Parathyroid adenoma (tissue), 2 donors: Measurements from ENCODE around the gene FNDC3B.

Experiments
- H2AFZ ChIP-seq: fragments of 300-600 bp; sonication (generic); one replicate; pipeline ENCODE4 v1.7.0; 2017; ENCODE audit warnings: antibody characterized with exemption, mild to moderate bottlenecking
- H3K27ac ChIP-seq: fragments of 300-600 bp; sonication (generic); one replicate; pipeline ENCODE4 v1.7.0; 2017
- H3K27me3 ChIP-seq: fragments of 300-600 bp; sonication (generic); one replicate; pipeline ENCODE4 v1.7.0; 2017; ENCODE audit warnings: low read length; ENCODE audit not compliant: control insufficient read depth, insufficient read depth
- H3K36me3 ChIP-seq: fragments of 300-600 bp; sonication (generic); one replicate; pipeline ENCODE4 v1.7.0; 2017; ENCODE audit warnings: low read length; ENCODE audit not compliant: control insufficient read depth, insufficient read depth
- H3K4me1 ChIP-seq: fragments of 300-600 bp; sonication (generic); one replicate; pipeline ENCODE4 v1.7.0; 2017; ENCODE audit warnings: control low read depth
- H3K4me2 ChIP-seq: fragments of 300-600 bp; sonication (generic); one replicate; pipeline ENCODE4 v1.7.0; 2017; ENCODE audit warnings: low read length
- H3K4me3 ChIP-seq: fragments of 300-600 bp; sonication (generic); one replicate; pipeline ENCODE4 v1.7.0; 2017; ENCODE audit warnings: low read depth, low read length
- H3K79me2 ChIP-seq: fragments of 300-600 bp; sonication (generic); one replicate; pipeline ENCODE4 v1.7.0; 2017; ENCODE audit warnings: control low read depth
- H3K9ac ChIP-seq: fragments of 300-600 bp; sonication (generic); one replicate; pipeline ENCODE4 v1.7.0; 2017; ENCODE audit warnings: mild to moderate bottlenecking
- H3K9me3 ChIP-seq: fragments of 300-600 bp; sonication (generic); one replicate; pipeline ENCODE4 v1.7.0; 2017; ENCODE audit warnings: low read length; ENCODE audit not compliant: control insufficient read depth
- TF ChIP-seq, protein P1 (sequence below): fragments of 300-600 bp; sonication (generic); IDR thresholded peaks from one replicate; pipeline ENCODE4 v1.7.0; 2017; ENCODE audit warnings: antibody characterized with exemption, mild to moderate bottlenecking
- donor health status: primary hyperparathyroidism.

Gene FNDC3B

DNA sequence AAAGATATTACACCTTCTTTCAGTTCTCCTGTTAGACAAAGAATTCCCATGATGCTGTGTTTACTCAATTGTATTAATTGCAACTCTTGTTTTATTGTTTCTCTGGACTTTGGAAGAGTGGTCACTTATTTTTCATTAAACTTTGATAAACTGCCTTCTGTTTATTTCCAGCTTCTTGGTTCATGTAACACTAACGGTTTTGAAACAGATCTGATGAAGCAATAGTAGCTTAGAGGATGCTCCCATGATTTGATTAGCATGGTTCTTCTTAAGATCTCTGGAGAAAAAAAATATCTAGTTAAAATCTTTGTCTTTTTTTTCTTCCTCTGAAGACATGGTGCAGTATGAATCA lies 90.1 kb downstream of the FNDC3B start:
- TF ChIP-seq, protein P1, sequence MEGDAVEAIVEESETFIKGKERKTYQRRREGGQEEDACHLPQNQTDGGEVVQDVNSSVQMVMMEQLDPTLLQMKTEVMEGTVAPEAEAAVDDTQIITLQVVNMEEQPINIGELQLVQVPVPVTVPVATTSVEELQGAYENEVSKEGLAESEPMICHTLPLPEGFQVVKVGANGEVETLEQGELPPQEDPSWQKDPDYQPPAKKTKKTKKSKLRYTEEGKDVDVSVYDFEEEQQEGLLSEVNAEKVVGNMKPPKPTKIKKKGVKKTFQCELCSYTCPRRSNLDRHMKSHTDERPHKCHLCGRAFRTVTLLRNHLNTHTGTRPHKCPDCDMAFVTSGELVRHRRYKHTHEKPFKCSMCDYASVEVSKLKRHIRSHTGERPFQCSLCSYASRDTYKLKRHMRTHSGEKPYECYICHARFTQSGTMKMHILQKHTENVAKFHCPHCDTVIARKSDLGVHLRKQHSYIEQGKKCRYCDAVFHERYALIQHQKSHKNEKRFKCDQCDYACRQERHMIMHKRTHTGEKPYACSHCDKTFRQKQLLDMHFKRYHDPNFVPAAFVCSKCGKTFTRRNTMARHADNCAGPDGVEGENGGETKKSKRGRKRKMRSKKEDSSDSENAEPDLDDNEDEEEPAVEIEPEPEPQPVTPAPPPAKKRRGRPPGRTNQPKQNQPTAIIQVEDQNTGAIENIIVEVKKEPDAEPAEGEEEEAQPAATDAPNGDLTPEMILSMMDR, result no peak
- H3K4me2 ChIP-seq, result no peak overlapping the region
- peaks cover 18% of the 10 kb centered on the region for H3K79me2 ChIP-seq
- H2AFZ ChIP-seq, result no peak overlapping the region
- no peaks in the 10 kb centered on the region for H3K27me3 ChIP-seq
- peak overlapping the region; percentile 50 for H3K27ac ChIP-seq
- H3K4me3 ChIP-seq, result no peak overlapping the region
- H3K36me3 ChIP-seq, result no peaks in the 10 kb centered on the region
- no peak overlapping the region for H3K9ac ChIP-seq
- peaks cover 2% of the 10 kb centered on the region for H3K4me1 ChIP-seq
- no peaks in the 10 kb centered on the region for H3K9me3 ChIP-seq

DNA sequence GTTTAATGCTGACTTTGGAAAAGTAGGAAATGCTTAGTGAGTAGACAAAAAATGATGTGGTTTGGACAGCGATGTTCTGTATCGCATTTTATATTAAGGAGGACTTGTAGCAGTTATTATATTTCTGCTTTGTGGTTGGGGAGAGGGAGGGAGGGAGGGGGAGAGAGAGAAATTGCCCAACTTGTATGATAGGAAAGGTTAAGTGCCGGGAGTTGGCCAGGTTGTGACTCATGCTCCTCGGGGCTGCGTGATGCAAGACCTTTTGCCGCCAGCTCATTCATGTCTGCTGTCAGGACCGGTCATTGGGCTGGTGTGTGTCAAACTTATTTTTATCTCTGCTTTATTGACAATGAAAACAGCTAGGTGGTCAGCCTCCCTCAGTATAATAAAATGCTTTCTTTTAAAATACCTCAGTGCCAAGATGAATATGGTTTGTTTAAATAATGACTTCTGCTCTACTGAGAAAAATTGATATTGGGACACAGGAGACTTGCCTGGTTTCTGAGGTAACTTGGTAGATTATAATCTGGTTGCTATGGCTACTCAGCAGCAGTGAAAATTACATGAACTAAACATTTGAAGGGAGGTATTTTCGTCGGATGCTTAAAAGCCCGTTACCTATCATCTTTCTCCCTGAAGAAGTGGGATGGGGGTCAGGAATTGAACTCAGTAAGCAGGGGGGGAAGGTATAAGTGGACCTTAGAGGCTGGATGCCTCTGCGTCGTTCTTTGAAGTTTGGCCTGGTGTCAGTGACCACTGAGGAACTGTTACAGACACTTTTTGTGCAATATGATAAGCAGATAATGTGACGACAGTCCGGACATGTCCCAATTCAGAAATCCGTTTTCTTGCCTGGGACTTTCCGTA lies 90.7 kb downstream of the FNDC3B start:
- Histone ChIP-seq H3K79me2 (peaks cover 12% of the 10 kb centered on the region), H3K4me3 (no peak overlapping the region), H3K9me3 (no peaks in the 10 kb centered on the region), H3K9ac (no peak overlapping the region), H3K4me1 (no peaks in the 10 kb centered on the region), H3K4me2 (no peak overlapping the region), H3K27me3 (no peaks in the 10 kb centered on the region), H3K27ac (peak overlapping the region; percentile 50), H2AFZ (no peak overlapping the region), H3K36me3 (no peaks in the 10 kb centered on the region)
- TF ChIP-seq, protein P1, result no peak

GRCh38 chr3:172130717-172131050 lies 91.3 kb downstream of the FNDC3B start:
- TF ChIP-seq, protein P1, result no peak
- Histone ChIP-seq H3K4me2 (no peak overlapping the region), H3K27ac (peak overlapping the region; percentile 50), H3K36me3 (no peaks in the 10 kb centered on the region), H3K79me2 (peaks cover 10% of the 10 kb centered on the region), H3K4me3 (no peak overlapping the region), H3K4me1 (no peaks in the 10 kb centered on the region), H2AFZ (no peak overlapping the region), H3K9me3 (no peaks in the 10 kb centered on the region), H3K27me3 (no peaks in the 10 kb centered on the region), H3K9ac (no peak overlapping the region)

- H3K79me2 ChIP-seq, result peaks cover 10% of the 10 kb centered on the region
- no peaks in the 10 kb centered on the region for H3K4me1 ChIP-seq
- TF ChIP-seq, protein P1, result no peak
- no peak overlapping the region for H3K4me3 ChIP-seq
- H3K27me3 ChIP-seq, result no peaks in the 10 kb centered on the region
- no peak overlapping the region for H3K9ac ChIP-seq
- H3K27ac ChIP-seq, result no peak overlapping the region
- no peaks in the 10 kb centered on the region for H3K9me3 ChIP-seq
- H3K4me2 ChIP-seq, result no peak overlapping the region
- no peaks in the 10 kb centered on the region for H3K36me3 ChIP-seq
- no peak overlapping the region for H2AFZ ChIP-seq
Measured at GRCh38 chr3:172131746-172132145, 92.4 kb downstream of the FNDC3B start.

- no peak overlapping the region for H3K27ac ChIP-seq
- no peaks in the 10 kb centered on the region for H3K36me3 ChIP-seq
- peaks cover 1% of the 10 kb centered on the region for H3K4me1 ChIP-seq
- H2AFZ ChIP-seq, result no peak overlapping the region
- H3K79me2 ChIP-seq, result peaks cover 10% of the 10 kb centered on the region
- H3K4me3 ChIP-seq, result no peak overlapping the region
- TF ChIP-seq, protein P1, result no peak
- H3K9ac ChIP-seq, result no peak overlapping the region
- H3K27me3 ChIP-seq, result no peaks in the 10 kb centered on the region
- H3K9me3 ChIP-seq, result no peaks in the 10 kb centered on the region
- no peak overlapping the region for H3K4me2 ChIP-seq
Measured at GRCh38 chr3:172132159-172132586, 92.8 kb downstream of the FNDC3B start.
